Activated T-cell treated with anti-CD3 and anti-CD28 coated beads, Interleukin-2, amount 50 U/mL, for 24 hours (primary cell): ENCODE data around the gene E2F1.

Experiments
- DNase-seq: peaks from one replicate; pipeline ENCODE4 v3.0.0-alpha.2; 2020
- H3K27ac Mint-ChIP-seq: 2 replicates; pipeline ENCODE4 v1.8.0; 2020; ENCODE audit warnings: mild to moderate bottlenecking, mixed read lengths
- H3K27me3 Mint-ChIP-seq: 2 replicates; pipeline ENCODE4 v1.8.0; 2020; ENCODE audit warnings: mixed read lengths
- H3K36me3 Mint-ChIP-seq: 2 replicates; pipeline ENCODE4 v1.8.0; 2020; ENCODE audit warnings: low read depth, mixed read lengths
- H3K4me1 Mint-ChIP-seq: 2 replicates; pipeline ENCODE4 v1.8.0; 2020; ENCODE audit warnings: low read depth, mixed read lengths
- H3K4me3 Mint-ChIP-seq: 2 replicates; pipeline ENCODE4 v1.8.0; 2020; ENCODE audit warnings: mild to moderate bottlenecking, moderate library complexity, mixed read lengths
- H3K9me3 Mint-ChIP-seq: 2 replicates; pipeline ENCODE4 v1.8.0; 2020; ENCODE audit warnings: mixed read lengths

E2F1 gene

DNA sequence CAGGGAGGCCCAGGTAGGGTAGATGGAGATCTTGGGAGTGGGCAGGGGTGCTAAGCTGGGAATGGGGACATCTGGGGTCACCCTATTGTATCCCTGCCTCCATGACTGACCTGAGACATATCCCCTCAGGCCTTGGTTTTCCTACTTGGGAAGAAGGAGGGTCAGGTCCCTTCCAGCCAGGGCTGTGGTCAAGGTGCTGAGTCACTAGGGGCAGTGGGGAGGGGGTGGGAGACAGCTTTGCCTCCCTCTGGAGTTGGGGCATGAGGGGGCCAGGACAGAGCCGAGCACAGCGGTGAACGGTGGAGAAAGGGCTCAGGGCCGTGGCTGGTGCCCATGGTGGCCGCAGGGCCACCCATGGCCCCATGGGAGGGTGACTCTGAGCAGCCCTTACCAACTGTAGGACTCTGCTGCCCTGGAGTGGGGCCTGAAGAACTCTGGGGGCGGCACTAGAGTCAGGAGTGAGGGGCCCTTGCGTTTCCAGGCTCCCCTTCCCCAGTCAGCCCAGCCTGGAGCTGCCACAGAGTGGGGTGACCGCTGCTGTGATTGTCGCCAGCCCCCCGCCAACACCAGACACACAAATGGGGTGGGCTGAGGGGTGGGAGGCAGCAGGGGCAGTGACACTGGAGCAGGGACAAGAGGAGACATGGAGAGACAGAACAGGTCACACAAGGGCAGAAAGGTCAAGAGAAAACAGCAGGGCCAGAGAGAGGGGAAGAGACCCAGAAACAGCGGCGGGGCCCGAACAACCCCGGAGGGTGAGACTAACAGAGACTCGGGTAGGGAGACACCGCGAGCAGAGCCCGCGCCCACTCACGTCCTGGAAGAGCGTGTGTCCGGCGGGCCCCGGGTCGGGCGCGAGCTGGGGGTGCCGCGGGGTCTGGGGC lies 12.5 kb downstream of the E2F1 start:
- H3K4me1 Mint-ChIP-seq: peaks cover 34% of the 10 kb centered on the region

DNA sequence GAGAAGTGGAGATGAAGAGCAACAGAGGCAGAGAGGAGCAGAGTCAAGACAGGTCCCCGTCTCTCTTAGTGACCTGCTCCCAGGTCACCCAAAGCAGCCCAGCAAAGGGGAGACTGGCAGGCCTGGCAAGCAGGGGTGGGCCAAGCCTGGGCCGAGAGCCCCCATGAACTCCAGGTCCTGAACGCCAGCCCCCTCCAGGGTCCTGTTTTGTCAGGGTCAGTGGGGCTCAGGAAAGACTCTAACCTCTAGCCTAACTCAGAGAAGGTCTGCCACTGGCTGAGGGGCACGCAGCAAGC lies 13.1 kb downstream of the E2F1 start:
- Mint-ChIP-seq H3K4me1 (peaks cover 37% of the 10 kb centered on the region), H3K4me3 (peak overlapping the region; percentile 80), H3K27ac (peak overlapping the region; percentile 71), H3K9me3 (no peaks in the 10 kb centered on the region), H3K27me3 (no peaks in the 10 kb centered on the region), H3K36me3 (peaks cover 53% of the 10 kb centered on the region)
- no peak for DNase-seq

More for the DNA sequence above, 12.5 kb downstream of the E2F1 start:
- Mint-ChIP-seq H3K4me3 (peak overlapping the region; percentile 80), H3K9me3 (no peaks in the 10 kb centered on the region), H3K27me3 (no peaks in the 10 kb centered on the region), H3K36me3 (peaks cover 53% of the 10 kb centered on the region), H3K27ac (peak overlapping the region; percentile 71)
- no peak for DNase-seq

DNA sequence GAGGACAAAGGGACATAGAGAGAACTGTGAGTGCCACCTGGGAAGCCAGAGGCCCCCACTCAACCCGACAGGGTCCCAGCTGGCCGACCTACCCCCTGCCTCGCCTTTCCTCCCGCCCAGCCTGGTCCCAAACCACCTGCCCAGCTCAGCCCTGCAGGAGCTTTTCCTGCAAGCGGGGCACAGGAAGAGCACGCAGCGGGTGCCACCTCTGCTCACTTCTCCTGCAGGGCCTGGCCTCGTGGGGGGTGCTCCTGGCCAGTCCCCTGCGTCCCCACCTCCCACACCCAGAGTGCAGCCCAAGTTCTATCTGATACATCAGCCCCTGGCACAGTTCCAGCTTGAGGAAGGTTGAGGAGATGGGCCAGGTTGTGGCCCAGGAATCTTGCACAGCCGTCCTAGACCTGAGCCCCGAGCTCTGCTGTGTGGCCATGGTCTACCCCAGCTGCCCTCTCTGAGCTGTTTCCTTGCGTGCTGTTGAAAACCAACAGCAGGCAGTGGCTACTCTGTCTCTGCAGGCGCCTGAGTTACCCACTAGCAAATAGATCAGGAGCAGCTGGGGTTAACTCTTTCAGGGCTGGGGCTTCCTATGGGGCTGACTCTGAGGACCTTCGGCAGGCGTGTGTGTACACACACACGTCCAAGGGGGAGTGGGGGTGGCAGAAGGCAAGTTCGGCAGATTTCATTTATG lies 13.6 kb downstream of the E2F1 start:
- no peak for DNase-seq
- H3K9me3 Mint-ChIP-seq: no peaks in the 10 kb centered on the region
- H3K4me3 Mint-ChIP-seq: peak overlapping the region; percentile 80
- peaks cover 50% of the 10 kb centered on the region for H3K36me3 Mint-ChIP-seq
- peak overlapping the region; percentile 71 for H3K27ac Mint-ChIP-seq
- peaks cover 35% of the 10 kb centered on the region for H3K4me1 Mint-ChIP-seq
- H3K27me3 Mint-ChIP-seq: no peaks in the 10 kb centered on the region

DNA sequence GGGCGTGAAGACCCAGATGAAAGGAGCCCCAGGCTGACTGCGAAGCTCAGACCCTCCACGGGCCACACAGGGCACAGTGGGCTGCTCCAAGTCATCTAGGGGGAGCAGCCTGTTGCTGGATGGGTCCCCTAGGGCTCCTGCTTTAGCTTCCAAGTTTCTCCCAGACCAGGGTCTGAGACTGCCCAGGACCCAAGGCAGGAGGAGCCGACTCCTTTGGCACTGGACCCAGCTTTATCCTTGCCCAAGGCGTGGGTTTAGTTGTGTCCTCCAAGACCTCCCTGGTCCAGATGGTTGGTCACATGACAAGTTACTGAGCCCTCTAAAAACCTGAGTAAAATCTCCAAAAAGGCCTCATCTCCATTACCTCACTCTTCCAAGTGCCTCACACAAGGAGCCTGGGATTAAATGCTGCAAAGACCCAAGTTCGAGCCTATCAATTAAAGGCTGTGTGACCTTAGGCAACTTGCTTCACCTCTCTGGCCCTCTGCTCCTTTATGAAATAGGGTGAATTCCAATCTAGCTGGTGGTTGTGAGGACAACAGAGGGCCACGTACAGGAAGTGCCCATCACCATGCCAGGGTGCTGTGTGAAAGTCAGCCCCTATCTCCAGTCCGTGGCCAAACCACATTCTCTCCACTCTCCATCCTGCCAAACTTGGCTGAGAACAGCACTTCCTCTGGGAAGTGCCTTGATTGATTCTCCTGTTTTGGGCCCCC lies 14.5 kb downstream of the E2F1 start:
- Mint-ChIP-seq H3K27me3 (no peaks in the 10 kb centered on the region), H3K9me3 (no peaks in the 10 kb centered on the region), H3K4me1 (peaks cover 33% of the 10 kb centered on the region), H3K36me3 (peaks cover 46% of the 10 kb centered on the region), H3K27ac (peak overlapping the region; percentile 22), H3K4me3 (no peak overlapping the region)
- DNase-seq: no peak

DNA sequence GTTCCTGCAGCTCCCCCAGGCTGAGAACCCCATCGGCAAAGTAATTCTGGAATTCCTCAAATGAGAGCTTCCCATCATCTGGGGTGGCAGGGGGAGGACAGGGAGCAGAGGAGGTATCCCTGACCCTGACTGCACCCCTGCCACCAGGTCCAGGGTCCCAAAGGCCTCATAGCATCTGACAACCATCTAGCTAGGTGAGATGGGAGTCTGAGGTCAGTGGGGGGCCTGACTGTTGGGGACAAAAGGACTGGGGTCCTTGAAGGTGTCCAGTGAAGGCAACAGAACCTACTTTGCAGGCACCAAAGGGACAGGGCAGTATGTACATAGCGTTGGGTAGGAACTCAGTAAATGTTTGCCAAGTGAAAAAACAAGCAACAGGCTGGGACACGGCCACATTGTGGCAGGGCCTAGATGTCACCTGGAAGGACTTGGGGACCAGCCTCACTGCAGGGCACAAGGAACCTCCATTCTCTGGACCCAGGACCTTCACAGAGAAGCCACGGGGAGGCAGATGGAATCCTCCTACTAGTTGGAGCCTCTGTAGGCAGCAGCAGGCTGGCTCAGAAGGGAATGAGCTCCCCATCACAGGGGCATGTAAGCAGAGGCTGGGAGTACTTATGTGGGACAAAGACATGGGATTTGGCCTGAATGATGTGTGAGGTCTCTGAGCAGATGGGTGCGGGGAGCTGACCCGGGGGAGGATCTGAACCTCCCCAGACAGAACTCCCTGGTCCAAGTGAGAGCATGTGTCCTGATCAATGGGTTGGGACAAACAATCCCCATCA lies 15.3 kb downstream of the E2F1 start:
- Mint-ChIP-seq H3K4me3 (no peak overlapping the region), H3K9me3 (no peaks in the 10 kb centered on the region), H3K27ac (peak overlapping the region; percentile 29), H3K36me3 (peaks cover 40% of the 10 kb centered on the region), H3K27me3 (no peaks in the 10 kb centered on the region), H3K4me1 (peaks cover 41% of the 10 kb centered on the region)
- no peak for DNase-seq

DNA sequence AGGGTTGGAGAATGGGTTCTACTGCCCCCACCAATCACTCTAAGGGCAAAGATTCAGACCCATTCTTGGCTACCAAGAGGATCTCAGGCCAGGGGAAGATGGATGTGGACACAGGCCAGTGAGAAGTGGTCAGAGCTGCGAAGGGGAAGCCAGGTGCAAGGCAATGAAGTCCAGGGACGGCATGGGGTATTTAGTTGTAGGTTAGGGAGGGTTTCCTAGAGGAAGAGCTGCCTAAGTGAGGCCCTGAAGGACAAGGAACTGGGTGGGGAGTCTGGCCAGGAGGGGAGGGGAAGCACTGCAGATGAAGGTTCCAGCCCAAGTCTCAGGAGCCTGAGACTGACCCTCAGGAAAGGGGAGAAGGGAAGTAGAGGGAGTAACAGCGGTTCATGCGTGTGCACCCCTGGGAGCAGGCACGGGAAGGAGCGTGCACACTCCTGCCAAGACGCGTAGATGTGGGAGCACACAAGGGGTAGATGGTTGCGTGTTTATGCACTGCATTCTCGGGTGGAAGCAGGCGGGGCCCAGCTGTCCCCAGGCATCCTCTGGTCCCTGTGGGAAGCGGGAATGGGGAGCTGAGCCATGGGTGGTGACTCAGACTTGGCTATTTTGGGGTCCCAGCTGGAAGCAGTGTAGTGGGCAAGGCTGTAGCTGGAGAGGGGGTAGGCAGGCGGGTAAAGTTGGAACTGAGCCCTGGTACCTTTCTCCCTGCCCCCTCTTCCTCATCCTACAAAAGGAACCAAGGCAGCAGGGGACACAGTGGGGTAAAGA lies 16.1 kb downstream of the E2F1 start:
- H3K27ac Mint-ChIP-seq: peak overlapping the region; percentile 47
- H3K4me1 Mint-ChIP-seq: peaks cover 42% of the 10 kb centered on the region
- peaks cover 31% of the 10 kb centered on the region for H3K36me3 Mint-ChIP-seq
- H3K27me3 Mint-ChIP-seq: no peaks in the 10 kb centered on the region
- H3K9me3 Mint-ChIP-seq: no peaks in the 10 kb centered on the region
- H3K4me3 Mint-ChIP-seq: no peak overlapping the region
- no peak for DNase-seq

DNA sequence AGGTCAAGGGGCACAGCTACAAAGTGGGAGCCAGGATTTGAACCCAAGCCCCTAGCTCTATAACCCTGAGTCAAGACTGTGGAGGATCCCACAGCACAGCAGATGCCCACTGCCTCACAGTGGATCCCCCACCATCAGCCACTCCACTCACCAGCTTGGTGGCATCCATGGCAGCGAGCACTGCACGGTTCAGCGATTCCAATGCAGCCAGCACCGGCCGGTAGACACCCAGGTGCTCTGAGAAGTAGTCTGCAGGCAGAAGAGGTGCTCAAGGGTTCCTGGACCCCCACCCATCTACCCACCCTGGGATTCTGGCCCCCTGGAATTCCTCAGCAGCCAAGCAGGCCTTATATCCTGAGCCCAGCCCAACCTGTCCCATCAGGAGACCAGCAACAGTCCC lies 17.0 kb downstream of the E2F1 start:
- DNase-seq: no peak
- no peaks in the 10 kb centered on the region for H3K27me3 Mint-ChIP-seq
- peaks cover 31% of the 10 kb centered on the region for H3K36me3 Mint-ChIP-seq
- peak overlapping the region; percentile 84 for H3K4me3 Mint-ChIP-seq
- no peaks in the 10 kb centered on the region for H3K9me3 Mint-ChIP-seq
- peaks cover 46% of the 10 kb centered on the region for H3K4me1 Mint-ChIP-seq
- peak overlapping the region; percentile 89 for H3K27ac Mint-ChIP-seq

DNA sequence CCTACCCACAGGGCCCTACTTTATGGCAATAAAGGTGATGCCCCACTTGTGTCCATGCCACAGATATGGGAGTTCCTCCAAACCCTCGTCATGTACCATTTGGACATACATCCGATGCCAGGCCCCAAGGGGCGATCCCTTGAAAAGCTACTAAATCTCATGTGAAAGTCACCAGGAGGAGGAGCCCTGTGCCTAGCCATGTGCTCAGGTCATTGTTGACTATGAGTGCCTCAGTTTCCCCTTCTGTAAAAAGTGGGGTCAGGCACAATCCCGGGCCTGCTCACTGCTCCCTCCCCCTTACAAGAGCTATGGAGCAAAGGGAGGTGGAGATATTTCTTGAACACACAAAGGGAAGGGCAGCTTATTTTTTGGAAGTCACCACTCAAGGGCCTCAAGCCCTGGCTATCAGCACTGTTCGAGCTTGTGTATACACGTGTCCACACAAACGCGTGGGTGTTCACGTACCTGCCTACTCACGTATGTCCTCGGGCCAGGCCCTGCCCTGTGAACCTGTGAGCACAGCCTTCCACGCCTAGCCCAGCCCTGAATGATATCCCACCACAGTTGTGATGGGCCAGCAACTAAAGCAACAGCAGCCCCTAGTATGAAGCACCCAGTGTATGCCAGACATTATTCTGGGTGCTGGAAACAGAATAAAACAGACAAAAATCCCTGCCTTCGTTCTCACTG lies 17.6 kb downstream of the E2F1 start:
- Mint-ChIP-seq H3K36me3 (peaks cover 31% of the 10 kb centered on the region), H3K27ac (peak overlapping the region; percentile 89), H3K9me3 (no peaks in the 10 kb centered on the region)

DNA sequence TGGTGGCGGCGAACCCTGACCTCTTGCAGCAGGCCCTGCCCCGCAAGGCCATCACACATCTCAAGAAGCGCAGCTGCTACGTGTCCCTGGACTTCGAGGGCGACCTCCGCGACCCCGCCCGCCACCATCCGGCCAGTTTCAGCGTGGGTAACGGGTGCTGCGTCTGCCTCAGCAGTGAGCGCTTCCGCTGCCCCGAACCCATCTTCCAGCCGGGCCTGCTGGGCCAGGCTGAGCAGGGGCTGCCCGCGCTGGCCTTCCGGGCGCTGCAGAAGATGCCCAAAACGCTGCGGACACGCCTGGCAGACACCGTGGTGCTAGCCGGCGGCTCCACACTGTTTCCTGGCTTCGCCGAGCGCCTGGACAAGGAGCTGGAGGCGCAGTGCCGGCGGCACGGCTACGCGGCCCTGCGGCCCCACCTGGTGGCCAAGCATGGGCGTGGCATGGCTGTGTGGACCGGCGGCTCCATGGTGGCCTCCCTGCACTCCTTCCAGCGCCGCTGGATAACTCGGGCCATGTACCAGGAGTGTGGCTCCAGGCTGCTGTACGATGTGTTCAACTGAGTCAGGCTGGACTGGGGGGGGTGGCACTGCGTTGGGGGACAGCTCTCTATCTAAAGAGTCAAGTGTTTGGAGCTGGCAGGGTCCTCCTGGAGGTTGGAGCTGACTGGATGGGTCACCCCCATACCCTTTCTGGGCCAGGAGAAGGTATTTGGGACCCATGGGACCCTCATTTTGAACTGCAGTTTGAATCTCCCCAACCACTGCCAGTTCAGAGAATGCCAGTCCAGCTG lies 18.3 kb downstream of the E2F1 start:
- H3K36me3 Mint-ChIP-seq: peaks cover 31% of the 10 kb centered on the region
- H3K4me3 Mint-ChIP-seq: peak overlapping the region; percentile 84
- H3K9me3 Mint-ChIP-seq: no peaks in the 10 kb centered on the region
- H3K4me1 Mint-ChIP-seq: peaks cover 39% of the 10 kb centered on the region
- peak overlapping the region; percentile 89 for H3K27ac Mint-ChIP-seq
- DNase-seq: peak; percentile 89
- H3K27me3 Mint-ChIP-seq: no peaks in the 10 kb centered on the region

More for the DNA sequence above, 17.6 kb downstream of the E2F1 start:
- Mint-ChIP-seq H3K4me1 (peaks cover 44% of the 10 kb centered on the region), H3K27me3 (no peaks in the 10 kb centered on the region), H3K4me3 (peak overlapping the region; percentile 84)
- DNase-seq: no peak

DNA sequence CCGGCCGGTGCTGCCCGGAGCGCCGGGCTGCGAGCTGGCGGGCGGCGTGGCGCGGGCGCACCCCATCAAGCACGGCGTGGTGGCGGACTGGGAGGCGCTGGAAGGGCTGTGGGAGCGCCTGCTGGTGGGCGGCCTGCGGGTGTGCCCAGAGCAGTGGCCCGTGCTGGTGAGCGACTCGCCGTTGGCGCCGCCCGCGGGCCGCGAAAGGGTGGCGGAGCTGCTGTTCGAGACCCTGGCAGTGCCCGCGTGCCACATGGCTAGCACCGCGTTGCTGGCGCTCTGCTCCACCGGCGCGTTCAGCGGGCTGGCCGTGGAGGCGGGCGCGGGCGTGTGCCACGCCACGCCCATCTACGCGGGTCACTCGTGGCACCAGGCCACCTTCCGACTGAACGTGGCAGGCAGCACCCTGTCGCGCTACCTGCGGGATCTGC lies 18.9 kb downstream of the E2F1 start:
- Mint-ChIP-seq H3K4me3 (peak overlapping the region; percentile 84), H3K4me1 (peaks cover 42% of the 10 kb centered on the region), H3K9me3 (no peaks in the 10 kb centered on the region), H3K27ac (peak overlapping the region; percentile 89), H3K36me3 (peaks cover 31% of the 10 kb centered on the region), H3K27me3 (no peaks in the 10 kb centered on the region)
- peak; percentile 80 for DNase-seq

DNA sequence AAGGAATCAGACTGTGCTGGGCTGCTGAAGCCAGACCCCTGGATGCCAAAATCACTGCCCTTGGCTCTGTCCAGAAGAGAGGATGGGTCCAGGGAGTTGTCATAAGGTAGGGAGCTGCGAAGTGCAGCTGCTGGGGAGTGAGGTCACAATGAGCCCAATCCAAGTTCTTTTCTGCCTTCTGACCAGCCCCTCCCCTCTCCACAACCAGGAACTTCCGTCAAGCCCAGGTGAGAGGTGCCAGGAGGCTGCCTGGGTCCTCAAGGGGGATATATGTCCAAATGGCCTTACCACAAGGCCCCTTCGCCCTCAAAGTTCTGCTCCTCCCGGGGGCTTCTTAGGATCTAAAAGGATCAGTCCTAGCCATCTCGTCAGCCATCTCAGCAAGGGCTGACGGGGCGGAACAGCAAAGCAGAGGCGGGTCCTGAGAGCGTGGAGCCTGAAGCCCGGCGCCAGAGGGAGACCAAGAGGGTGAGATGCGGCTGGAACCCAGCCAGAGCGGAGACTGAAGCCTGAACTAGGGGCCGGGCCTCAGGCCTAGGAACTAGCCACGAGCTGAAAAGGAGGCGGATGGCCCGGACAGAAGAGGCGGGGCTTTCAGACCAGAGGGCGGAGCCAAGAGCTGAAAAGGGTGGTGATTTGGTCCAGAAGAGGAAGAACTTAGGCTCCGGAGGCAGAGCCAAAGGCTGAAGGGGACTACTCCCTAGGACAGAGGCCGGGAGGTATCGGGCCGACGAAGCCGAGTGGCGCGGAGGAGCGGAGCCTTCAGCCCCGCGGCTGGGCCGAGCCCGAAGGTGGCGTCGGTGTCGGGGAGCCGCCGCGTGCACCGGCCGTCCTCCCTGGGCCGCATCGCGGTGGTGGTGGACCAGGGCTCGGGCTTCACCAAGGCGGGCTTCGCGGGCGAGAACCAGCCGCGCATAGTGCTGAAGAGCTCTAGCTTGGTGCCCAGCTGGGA lies 19.6 kb downstream of the E2F1 start, which contains the start of gene ACTL10:
Gene ACTL10 (plus strand): TSS at position 651 of the 952 bp plus-strand sequence. CDS start 555 bp downstream, outside the sequence.
- no peaks in the 10 kb centered on the region for H3K9me3 Mint-ChIP-seq
- H3K4me1 Mint-ChIP-seq: peaks cover 40% of the 10 kb centered on the region
- peak within 1 kb of the TSS; percentile 95 for H3K27ac Mint-ChIP-seq

More for the DNA sequence above, 19.6 kb downstream of the E2F1 start, which contains the start of gene ACTL10:
- H3K36me3 Mint-ChIP-seq: peaks cover 31% of the 10 kb centered on the region
- H3K4me3 Mint-ChIP-seq: peak within 1 kb of the TSS; percentile 84
- DNase-seq: peak; percentile 92
- no peaks in the 10 kb centered on the region for H3K27me3 Mint-ChIP-seq
